ENCODE data around the gene ASCL2.

The ASCL2 gene

DNA sequence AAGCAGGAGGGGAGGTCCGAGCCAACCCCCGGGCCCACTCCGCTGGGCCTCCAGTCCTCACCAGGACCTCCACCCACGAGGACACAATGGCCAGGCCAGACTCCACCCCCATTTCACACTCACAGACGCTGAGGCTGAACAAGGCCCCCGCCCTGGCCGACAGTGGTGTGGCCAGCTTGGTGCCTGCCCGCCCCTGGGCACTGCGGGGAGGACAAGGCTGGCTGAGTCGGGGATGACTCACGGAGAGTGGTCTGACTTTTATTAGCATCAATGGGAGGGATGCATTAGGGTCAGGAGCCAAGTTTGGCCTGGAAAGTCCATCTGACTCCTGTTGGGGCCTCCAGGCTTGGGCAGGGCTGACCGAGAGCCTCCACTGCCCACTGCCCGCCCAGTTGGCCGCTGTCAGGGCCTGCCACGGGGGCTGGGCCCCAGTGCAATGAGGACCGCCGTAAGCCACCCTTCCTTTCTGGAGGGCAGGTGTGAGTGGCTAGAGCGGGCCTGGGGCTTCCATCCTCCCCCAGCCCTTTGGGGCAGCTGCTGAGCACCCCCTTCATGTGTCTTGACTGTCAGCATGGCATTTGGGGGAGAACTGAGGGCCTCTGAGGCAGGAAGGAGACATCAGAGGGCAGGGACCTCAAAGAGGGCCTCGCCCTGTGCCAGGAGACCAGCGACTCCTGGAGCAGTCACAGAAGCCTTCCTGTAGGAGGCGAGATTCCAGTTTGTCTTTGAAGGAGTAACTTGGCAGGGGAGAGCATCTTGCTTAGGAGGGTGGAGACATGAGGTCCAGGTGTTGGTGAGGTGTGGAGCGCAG lies 42.0 kb upstream of the ASCL2 start:
- DNase-seq (ENCODE audit: low read depth) = peak; percentile 56
- TF ChIP-seq, protein P1, sequence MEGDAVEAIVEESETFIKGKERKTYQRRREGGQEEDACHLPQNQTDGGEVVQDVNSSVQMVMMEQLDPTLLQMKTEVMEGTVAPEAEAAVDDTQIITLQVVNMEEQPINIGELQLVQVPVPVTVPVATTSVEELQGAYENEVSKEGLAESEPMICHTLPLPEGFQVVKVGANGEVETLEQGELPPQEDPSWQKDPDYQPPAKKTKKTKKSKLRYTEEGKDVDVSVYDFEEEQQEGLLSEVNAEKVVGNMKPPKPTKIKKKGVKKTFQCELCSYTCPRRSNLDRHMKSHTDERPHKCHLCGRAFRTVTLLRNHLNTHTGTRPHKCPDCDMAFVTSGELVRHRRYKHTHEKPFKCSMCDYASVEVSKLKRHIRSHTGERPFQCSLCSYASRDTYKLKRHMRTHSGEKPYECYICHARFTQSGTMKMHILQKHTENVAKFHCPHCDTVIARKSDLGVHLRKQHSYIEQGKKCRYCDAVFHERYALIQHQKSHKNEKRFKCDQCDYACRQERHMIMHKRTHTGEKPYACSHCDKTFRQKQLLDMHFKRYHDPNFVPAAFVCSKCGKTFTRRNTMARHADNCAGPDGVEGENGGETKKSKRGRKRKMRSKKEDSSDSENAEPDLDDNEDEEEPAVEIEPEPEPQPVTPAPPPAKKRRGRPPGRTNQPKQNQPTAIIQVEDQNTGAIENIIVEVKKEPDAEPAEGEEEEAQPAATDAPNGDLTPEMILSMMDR (conservative IDR thresholded peaks at IDR 0.05; ENCODE audit: low read length) = no peak
- no peak overlapping the region for H3K4me3 ChIP-seq (ENCODE audit: low read length)

DNA sequence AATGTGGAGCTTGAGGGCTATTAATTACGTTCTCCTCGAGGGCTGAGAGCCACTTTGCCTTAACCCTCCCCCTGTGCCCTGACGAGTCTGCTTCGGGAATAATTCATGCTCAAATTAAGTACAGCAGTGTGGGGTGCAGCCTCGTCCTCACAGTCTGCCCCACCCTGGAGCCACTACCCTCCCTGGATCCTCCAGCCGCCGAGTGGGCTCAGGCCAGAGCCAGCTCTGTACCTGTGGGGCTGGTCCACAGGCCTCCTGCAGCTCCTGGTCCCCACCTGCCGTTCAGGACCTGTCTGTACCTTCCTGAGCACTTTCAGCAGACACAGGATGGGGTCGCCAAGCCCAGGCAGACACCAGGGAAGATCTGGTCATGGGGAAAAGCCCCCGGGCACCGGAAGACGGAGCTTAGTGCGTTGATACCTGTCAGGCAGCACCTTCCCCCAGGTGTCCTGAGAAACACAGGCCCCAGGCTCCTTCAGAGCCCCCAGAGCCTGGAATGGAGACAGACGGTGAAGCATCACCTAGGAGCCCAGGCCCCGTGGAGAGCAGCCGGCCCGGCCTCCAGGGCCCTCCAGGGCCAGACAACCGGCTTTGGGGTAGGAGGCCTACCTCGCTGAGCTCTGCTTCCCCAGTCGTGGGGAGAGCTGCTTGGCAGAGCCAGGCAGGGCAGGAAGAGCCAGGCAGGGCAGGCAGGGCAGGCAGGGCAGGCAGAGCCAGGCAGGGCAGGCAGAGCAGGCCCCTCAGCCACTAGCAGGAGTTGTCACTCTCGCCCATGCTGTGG lies 41.2 kb upstream of the ASCL2 start:
- H3K4me3 ChIP-seq (ENCODE audit: low read length) = no peak overlapping the region
- TF ChIP-seq, protein P1 (conservative IDR thresholded peaks at IDR 0.05; ENCODE audit: low read length) = no peak
- no peak for DNase-seq (ENCODE audit: low read depth)

DNA sequence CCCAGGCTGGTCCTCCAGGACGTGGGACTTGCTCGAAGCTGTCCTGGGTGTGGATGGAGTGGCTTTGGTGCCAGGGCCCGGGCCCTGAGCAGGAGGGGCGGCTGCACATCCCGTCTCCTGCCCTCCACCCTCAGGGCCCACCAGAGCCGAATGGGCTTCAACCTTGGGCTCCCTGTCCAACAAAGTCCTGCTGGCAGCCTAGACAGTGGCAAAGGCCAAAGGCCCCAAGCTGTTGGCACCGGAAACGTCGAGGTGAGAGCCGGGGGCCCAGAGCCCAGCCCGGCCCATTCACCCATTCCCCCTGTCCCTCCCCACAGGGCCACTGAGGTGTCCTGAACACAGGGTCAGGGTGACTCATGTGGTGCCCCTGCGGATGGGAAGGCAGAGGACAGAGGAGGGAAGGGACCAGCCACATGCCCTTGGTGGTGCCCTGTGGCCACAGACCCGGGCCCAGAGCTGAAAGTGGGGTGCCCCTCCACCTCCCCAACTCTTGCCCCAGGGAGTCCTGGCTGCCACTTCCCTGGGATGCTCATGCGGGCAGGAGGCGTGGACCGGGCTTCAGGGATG lies 40.5 kb upstream of the ASCL2 start:
- TF ChIP-seq, protein P1 (conservative IDR thresholded peaks at IDR 0.05; ENCODE audit: low read length) = no peak
- H3K4me3 ChIP-seq (ENCODE audit: low read length) = no peak overlapping the region
- no peak for DNase-seq (ENCODE audit: low read depth)

DNA sequence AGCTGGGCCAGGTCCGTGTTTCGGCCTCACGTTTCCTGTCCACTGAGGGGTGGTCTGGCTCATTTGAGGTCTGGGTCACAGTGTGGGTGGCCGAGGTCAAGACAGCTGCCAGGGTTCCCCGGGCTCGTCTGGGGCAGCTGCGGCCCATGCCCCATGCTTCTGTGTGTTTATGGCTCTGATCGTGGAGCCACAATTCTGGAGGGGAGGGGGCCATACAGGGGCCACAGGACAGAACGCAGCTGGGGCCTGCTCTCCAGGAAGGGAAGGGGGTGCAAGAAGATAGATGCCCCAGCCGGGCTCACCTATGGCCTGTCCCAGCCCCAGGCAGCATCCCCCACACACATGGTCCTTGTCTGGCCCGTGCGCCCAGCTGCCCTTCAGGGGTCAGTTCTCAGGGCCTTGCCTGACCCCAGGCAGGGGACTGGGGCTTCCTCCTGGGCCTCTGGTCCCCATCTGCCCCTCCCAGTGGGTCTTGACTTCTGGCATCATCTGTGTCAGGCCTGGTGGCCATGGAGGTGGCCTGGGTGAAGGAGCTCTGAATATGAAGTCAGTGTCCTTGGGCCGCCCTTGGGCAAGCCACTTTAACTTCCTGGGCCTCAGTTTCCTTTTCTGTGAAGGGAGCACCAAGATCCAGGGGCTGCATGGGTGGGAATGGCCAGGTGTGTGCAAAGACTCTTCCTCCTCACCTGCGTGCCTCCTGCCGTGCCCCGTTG lies 39.8 kb upstream of the ASCL2 start:
- TF ChIP-seq, protein P1 (conservative IDR thresholded peaks at IDR 0.05; ENCODE audit: low read length) = no peak
- no peak overlapping the region for H3K4me3 ChIP-seq (ENCODE audit: low read length)
- no peak for DNase-seq (ENCODE audit: low read depth)

DNA sequence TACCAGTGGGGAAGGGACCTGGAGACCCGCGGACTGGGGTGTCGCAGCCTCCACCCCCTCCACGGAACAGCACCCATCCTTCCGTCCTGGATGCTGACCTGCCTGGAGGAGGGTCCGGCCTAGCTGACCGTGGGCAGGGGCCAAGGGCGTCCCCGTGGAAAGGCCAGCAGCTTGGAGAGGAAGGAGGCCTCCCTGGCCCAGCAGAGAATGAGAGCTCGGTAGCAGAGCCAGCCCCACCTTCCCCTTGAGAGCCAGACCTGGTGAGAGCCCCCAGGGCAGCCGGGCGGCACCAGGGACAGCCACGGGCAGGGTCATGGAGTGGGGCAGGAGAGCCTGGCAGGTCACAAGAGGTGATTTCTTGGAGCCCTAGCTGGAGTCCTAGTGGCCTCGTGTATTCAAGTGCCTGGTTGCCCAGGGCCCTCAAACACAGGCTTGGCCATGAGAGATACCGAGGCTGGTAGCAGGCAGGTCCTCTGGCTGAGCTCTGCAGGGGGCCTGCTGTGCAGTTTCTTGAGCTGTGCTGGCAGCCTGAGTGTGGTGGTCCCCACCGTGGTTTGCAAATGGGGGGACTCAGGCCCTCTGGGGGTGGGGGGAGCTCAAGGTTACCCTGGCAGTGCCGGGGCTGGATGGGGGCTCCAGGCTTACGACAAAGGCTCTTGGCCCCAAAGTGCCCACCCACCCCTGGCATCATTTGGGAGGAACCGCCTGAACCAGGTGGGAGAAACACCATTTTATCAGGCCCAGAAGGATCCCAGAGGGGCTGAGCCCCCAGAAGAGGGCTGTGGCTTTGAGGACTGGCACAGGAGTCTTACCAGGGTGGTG lies 39.1 kb upstream of the ASCL2 start:
- TF ChIP-seq, protein P1 (conservative IDR thresholded peaks at IDR 0.05; ENCODE audit: low read length) = no peak
- no peak for DNase-seq (ENCODE audit: low read depth)
- no peak overlapping the region for H3K4me3 ChIP-seq (ENCODE audit: low read length)

DNA sequence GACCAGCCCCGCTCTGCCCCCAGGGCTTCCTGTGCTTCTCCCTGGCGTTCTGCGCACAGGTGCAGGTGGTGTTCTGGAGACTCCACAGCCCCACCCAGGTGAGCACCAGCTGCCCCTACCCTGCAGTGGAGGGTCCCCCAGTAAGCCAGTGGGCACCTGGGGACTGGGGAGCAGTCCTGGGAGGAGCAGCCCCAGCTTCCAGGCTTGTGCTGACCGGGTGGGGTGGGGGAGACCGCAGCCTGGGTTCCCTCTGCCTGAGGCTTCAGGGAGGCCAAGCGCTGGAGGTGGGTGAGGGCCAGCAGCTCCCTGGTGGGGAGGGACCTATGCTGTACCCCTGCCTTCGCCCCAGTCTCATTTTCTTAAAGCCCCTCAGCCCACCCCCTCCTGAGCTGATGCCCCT lies 38.3 kb upstream of the ASCL2 start:
- TF ChIP-seq, protein P1 (conservative IDR thresholded peaks at IDR 0.05; ENCODE audit: low read length) = no peak
- H3K4me3 ChIP-seq (ENCODE audit: low read length) = no peak overlapping the region
- DNase-seq (ENCODE audit: low read depth) = no peak

All from AG10803 (cell line).